ACHN (cell line): ENCODE measurements around the gene BMP7.
A peak's percentile ranks its signal among the peaks of the same experiment; 100 is the strongest.
"Not testable (repeated sequence)": the region's sequence is repeated elsewhere in the genome, so short reads cannot be mapped to it uniquely, and the experiment has no call there.

Experiments used
- DNase-seq: peaks from one replicate; pipeline ENCODE4 v3.0.0-alpha.2; 2015
- in situ Hi-C: cut with HindIII; loops from 2 replicates; pipeline ENCODE4 v1.10.0; 2017; ENCODE audit warnings: low sequenced_read_pairs, low pct_ligation_motif_present, low pct_unique_long_range_greater_than_20kb

BMP7 gene

DNA sequence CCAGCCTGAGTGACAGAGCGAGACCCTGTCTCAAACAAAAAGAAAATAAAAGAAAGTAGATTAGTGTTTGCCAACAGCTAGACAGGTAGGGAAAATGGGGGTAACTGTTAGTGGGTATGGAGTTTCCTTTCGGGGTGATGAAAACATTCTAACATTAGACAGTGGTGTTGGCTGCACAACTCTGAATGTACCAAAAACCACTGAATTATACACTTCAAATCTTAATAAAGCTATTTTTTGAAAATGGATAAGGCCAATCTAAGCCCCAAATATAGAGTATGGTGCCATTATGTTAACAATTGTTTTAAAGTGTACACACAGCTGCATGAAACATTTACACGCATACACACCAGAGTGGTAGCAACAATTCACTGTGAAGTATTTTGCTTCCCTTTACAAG lies 57.0 kb downstream of the BMP7 start:
- no peak for DNase-seq
- in situ Hi-C loops = no loop called here

DNA sequence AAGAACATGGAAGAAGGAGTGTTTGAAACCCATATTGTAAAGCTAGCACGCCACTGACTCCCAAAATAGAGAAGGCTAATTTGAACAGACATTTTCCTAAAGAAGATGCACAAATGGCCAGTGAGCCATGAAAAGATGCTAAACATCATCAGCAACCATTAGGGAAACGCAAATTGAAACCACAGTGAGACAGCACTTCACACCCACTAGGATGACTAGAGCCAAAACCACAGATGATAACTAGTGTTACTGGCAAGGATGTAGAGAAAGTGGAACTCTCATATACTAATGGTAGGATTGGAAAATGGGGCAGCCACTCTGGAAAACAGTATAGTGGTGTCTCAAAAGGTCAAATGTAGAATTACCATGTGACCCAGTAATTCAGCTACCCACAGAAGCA lies 58.2 kb downstream of the BMP7 start:
- in situ Hi-C loops = no loop called here
- DNase-seq = no peak

DNA sequence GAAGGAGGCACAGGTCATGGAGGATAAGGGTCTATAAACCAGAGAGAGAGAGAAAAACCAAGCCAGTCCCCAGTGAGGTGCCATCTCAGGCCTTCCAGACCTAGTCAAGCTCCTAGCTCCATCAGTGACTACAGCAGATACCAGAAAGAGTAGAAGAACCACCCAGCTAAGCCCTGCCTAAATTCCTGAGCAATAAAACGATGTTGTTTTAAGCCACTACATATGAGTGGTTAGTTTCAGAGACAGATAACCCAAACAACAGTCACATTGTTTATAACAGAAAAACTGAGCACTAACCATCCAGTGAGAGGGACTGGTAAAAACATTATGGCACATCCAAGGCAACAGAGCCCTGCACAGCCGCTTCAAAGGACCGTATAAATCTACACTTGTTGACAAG lies 59.2 kb downstream of the BMP7 start:
- DNase-seq = no peak
- in situ Hi-C loops = no loop called here

DNA sequence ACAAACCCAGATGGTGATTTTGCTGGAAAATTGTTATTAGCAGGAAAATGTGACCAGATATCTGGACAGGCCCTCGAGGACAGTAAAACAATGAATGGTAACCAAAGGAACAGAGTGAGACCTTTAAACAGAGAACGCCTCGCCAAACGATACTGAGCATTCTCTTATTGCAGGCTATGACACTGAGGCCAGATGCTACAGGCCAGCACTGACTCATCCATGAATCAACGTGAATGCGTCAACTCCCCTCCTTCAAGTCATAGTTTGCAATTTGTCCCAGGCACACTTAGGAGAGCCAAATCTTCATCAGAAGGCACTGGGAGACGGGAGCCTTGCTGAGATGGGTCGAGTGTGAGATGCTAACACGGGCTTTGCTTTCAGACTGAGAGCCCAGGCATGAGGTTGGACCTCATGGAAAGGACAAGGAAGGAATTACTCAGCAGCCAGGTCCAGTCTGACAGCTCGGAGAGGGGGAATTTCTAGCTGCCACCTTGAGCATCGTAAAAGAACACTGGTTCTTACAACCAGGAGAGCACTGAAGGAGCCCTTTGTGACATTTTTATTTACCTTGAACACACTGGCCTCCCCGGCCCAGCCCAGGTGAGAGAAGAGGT lies 60.7 kb downstream of the BMP7 start:
- in situ Hi-C loops = no loop called here
- DNase-seq = peak; percentile 51

DNA sequence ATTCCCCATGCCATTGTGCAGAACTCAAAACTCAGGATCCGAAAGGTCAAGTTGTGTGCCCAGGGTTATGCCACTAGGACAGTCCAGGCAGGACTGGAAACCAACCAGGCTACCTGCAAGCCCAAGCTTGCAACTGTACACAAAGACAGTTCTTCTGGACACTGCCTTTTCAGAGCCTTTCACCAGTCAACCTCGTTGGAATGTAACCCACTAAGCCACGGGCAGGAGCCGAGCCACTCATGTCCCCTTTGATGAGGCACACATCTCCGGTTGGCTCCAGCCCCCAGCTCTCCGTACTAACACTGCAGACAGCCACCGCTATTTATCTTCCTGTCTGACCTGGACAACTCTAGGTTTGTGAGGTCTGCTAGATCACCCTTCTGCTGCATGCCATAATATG lies 62.5 kb downstream of the BMP7 start:
- no peak for DNase-seq
- in situ Hi-C loops = no loop called here

DNA sequence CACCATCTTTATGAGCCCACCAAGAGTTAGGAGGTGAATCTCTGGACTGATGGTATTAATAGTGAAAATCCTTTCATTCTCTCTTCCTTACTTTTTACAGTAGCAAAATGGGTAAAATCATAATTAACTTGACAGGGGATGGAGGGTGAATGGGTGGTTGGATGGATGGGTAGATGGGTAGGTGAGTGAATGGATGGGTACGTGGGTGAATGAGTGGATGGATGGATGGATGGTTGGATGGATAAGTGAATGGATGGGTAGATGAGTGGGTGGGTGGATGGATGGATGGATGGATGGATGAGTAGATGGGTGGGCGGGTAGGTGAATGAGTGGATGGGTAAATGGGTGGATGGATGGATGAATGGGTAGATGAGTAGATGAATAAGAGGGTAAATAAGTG lies 63.2 kb downstream of the BMP7 start:
- in situ Hi-C loops = no loop called here
- no peak for DNase-seq

DNA sequence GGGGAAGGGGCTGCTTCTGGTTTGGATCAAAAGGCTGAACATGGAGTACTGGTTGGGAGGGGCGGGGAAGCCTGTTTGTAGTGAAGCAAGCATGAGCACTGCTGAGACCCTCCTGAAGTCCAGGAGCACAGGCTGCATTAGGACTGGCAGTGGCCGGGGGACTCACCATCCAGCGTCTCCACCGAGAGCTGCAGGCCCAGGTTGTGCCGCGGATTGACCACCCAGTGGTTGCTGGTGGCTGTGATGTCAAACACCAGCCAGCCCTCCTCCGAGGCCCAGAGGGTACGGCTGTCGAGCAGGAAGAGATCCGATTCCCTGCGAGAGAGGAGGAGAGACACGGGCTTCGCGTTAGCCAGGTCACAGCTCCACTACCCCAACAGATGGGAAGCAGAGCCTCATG lies 64.1 kb downstream of the BMP7 start:
- in situ Hi-C loops = no loop called here
- DNase-seq = no peak

DNA sequence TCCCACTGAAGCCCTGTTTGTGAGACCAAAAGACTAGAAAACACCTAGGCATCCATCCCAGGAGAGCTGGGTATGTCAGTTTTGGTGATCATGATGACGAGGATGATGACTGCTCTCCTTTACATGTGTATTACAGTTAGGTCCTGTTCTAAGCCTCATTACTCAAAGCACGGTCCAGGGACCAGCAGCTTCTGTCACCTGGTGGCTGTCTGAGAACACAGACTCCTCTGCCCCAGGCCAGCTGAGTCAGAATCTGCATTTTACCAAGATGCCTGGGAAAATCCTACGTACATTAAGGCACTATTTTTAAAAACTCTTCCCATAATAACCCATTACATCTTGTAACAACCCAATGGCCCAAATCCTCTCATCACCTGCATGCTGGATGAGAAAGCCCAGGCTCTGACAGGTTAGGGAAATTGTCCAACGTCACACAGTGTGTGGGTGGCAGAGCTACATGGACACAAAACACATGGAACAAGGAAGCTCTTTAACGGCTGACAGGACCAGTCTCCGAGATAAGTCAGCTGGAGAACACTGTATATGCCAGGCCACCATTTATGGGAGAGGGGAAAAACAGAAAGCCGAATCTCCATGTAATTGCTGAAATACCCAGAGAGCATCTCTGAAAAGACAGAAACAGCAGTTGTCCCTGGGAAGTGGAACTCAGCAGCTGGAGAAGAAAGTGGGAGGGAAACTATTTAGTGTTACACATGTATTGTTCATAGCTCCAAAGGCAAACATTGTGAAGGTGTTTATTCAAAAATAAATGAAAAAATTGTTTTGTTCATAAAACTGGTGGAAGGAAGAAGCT lies 65.4 kb downstream of the BMP7 start:
- DNase-seq = no peak
- in situ Hi-C loops = no loop called here

DNA sequence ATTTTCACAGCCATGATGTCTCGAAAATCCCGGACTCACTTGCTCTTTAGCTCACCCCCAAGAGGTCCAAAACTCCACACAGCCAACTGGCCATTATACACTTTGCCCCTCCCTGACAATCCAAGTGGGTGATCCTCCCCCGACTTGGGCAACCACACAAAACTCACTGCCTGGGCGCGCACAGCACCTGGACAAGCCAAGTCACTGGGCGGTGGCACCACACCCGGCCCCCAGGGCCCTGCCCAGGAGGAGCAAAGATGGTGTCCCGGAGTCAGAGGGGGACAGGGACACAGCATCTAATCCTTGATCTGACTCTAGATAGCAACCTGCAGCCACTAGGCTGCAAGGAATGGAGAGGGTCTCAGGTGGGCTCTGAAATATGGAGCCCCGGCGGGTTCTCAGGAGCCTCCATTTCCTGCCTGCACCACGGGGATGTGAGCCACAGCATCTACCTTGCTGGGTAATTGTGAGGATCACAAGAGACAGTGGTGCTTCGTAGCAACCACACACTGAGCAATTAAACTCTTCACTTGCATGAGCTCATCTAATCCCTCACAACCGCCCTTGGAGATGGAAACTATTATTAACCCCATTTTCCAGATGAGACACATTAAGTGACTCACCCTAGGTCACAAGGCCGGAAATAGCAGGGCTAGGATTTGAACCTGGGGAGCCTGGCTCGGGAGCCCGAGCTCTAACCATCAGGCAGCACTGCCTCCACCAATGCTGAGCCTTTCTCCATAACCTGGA lies 66.6 kb downstream of the BMP7 start:
- DNase-seq = no peak
- in situ Hi-C loops = no loop called here

DNA sequence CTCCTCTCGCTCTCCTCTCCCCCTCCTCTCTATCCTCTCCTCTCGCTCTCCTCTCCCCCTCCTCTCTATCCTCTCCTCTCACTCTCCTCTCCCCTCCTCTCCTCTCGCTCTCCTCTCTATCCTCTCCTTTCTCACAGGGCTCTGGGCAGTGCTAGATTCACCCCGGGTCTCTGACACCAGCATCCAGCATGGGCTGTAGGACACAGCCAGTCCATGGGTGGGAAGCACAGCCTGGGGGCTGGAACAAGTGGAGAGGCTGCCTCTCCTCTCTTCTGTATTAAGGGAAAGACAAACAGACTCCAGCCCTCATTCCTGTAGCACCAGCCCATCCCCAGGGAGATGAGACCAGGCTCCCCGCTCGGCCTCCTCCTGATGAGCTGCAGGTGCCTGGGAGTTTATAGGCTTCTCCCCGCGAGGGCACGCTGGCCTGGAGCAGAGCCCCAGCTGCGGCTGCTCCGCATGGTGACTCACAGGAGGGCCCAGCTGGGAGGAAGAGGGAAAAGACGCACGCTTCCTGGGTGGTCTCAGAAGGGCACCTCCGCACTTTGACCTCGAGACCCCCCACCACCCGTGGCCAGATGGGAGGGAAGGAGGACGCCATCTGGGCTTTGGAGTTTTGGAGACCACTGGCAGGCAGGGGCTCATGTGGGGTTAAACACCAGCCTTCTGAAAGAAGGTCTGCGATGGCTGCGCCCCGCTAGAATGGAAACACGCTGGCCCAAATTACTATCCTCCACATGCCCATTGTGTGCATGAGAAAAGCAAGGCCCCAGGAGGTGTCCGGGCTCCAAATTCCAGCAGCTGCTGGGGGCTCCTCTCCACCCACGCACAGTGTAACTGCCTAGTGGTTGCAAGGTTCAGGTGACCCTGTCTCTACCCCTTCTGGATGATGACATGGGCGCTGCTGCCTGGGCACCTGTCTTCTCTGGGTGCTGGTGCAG lies 68.0 kb downstream of the BMP7 start:
- DNase-seq = peak; percentile 12
- in situ Hi-C loops = no loop called here

DNA sequence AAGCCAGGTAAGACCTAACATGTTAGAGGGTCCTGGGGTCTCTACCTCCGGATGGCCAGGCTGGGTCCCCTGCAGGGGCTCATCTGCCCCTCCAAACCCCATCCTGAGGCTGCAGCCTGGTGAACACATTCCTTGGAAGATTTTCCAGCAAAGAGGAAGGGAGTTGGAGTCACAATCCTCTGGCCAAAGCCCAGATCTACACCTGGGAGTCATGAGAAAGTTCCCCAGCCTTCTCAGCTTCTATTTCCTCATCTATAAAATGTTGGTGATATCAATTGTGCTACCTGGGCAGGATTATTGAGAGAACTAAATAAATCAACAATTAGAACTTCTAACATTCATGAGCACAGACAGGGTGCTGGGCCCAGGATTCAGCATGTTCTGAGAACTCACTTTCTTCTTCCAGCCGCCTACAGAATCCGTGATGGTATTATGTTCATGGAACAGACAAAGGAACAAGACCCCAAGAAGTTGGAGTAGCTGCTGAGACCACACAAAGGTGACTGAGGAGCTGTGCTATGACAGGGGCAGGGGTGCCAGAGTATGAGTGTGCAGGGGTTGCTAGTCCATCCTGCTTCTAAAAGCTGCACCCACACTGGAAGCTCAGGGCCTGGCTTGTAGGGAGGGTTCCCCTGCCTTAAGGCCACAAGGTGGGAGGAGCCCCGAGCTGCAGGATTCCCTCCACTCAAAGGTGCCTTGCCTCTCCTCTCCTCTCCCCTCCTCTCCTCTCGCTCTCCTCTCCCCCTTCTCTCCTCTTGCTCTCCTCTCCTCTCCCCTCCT lies 68.9 kb downstream of the BMP7 start:
- in situ Hi-C loops = no loop called here
- no peak for DNase-seq

DNA sequence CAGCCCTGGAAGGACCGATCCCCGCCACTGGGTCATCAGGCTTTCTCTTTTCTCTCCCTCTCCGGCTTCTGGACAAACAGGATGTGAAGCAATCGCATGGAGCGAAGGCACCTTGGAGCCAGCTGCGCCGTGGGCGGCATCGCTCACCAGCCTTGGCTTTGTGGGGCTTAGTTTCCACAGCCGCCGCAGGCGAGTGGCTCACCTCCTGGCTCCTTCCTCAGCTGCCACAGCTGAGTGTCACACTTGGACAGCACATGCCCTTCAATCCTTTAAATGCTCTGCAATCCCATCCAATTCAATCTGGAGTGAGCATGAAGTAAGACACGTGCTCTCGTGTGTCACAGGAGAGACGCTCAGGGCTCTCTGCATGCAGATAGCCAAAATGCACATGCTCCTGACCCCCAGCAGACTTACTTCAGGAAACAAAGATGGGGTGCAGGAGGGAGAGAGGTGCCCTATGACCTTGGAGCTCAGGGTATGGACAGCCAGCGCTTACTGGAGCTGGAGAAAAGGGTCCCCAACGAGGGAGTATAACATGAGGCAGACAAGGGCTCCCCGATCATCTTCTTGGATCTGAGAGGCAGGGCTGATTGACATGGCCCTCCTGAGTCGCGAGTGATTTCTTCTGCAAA lies 70.9 kb downstream of the BMP7 start:
- no peak for DNase-seq
- in situ Hi-C loops = no loop called here

DNA sequence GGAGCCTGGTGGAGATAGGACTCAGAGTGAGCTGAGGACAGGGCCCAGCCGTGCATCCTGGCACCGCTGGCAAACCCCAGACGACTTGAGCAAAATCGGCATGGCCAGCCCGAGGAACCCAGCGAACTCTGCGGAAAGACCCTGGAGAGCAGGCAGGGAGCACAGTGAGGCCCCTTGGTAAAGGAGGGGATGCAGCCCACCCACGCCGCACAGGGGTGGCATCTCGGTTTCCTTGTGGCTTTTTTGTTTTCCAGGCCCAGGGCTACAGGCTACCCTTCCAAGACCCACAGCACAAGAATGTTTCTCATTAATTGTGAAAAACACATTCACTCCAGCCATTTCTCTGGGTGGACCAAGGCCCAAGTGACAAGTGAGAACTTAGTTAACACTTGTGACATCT lies 71.4 kb downstream of the BMP7 start:
- in situ Hi-C loops = no loop called here
- DNase-seq = no peak

DNA sequence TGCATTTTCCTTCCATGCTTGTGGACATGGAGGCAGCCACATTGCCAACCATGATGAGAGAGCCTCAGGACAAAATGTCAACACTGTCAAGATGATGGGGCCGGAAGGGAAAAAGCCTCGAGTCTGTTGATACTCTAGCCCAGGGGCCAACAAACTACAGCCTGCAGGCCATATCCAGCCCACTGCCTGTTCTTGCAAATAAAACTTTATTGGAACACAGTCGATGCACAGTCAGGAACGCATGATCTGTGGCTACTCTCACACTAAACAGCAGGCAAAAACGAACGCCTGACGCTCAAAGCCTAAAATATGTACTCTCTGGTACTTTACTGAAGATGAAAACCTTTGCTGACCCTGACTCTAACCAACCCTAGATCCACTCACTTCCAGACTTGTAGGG lies 72.3 kb downstream of the BMP7 start:
- in situ Hi-C loops = no loop called here
- no peak for DNase-seq

DNA sequence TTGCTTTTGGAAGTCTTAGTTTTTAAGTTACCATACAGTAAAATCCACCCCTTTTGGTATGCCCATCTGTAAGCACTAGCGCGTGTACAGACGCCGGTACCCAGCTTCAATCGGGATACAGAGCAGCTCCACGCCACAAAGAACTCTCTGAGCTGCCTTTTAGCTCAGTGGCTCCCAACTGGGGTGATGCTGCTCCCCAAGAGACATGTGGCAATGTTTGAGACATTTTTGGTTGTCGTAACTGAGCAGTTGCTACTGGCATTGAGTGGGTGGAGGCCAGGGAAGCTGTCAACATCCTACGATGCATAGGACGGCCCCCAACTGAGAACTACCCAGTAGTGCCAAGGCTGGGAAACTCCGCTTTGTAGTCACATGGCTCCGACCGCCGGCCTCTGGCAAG lies 73.3 kb downstream of the BMP7 start:
- in situ Hi-C loops = no loop called here
- DNase-seq = no peak

DNA sequence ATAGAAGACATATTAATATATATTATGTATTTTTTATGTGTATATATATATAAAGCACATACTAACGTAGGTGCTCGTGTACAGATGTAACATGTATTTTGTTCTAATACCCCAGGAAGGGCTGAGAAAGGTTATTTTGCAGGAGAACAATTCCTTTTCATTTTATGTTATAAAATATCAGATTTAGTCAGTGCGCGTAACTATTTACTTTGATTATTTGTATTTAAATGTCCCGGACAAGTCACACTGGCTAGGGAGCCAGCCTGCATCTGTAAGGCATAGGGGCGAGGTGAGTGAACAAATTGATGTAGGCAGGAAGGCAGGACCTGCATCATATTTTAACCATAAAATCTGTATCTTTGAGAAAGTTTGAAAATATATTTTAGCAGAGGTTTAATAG lies 74.1 kb downstream of the BMP7 start:
- in situ Hi-C loops = no loop called here

DNA sequence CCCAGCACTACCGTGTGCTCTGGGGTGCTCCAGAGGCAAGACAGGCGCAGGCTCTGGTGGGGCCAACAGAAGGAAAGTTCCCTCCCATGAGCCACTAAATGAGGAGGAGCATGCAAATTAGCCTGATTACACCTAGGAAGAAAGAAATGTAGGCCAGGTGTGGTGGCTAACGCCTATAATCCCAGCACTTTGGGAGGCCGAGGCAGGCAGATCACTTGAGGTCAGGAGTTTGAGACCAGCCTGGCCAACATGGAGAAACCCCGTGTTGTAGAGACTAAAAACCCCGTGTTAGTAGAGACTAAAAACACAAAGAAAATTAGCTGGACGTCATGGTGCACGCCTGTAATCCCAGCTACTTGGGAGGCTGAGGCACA lies 75.2 kb downstream of the BMP7 start:
- DNase-seq, in situ Hi-C loops: not testable (repeated sequence)

More for the DNA sequence above, 74.1 kb downstream of the BMP7 start:
- DNase-seq = no peak
